Neutrophil (primary cell): ENCODE data around the gene RPL18.

Experiments
- H3K27ac ChIP-seq: fragments of 200-600 bp; sonication (generic); 2 replicates; pipeline ENCODE4 v1.5.1; 2016; ENCODE audit warnings: mild to moderate bottlenecking, moderate library complexity
- H3K27me3 ChIP-seq: fragments of 200-600 bp; sonication (generic); 2 replicates; pipeline ENCODE4 v1.6.0; 2016; ENCODE audit warnings: mild to moderate bottlenecking
- H3K36me3 ChIP-seq: fragments of 200-600 bp; sonication (generic); 2 replicates; pipeline ENCODE4 v1.5.1; 2017
- H3K4me1 ChIP-seq, 2 experiments: fragments of 200-600 bp in 1 of 2; sonication (generic) in 1 of 2; 1 replicate in 1 of 2; 2 replicates in 1 of 2; pipeline versions ENCODE4 v1.5.1 to v1.6.1; 2013 to 2016; ENCODE audit warnings: low read depth in 1 of 2, low read length in 1 of 2, mild to moderate bottlenecking in 1 of 2, moderate library complexity in 1 of 2; ENCODE audit not compliant: control insufficient read depth in 1 of 2, insufficient read depth in 1 of 2
- H3K4me3 ChIP-seq, 2 experiments: fragments of 200-600 bp in 1 of 2; sonication (generic) in 1 of 2; 1 replicate in 1 of 2; 2 replicates in 1 of 2; pipeline ENCODE4 v1.5.1; 2013 to 2016; ENCODE audit warnings: low read depth in 1 of 2, low read length in 1 of 2, mild to moderate bottlenecking in 1 of 2, moderate library complexity in 1 of 2
- H3K9me3 ChIP-seq: fragments of 200-600 bp; sonication (generic); 2 replicates; pipeline ENCODE4 v1.5.1; 2016
- CTCF ChIP-seq: fragments of 200-600 bp; sonication (generic); IDR thresholded peaks from 2 replicates; pipeline ENCODE4 v1.5.1; 2016; ENCODE audit warnings: antibody characterized with exemption

RPL18 gene

DNA sequence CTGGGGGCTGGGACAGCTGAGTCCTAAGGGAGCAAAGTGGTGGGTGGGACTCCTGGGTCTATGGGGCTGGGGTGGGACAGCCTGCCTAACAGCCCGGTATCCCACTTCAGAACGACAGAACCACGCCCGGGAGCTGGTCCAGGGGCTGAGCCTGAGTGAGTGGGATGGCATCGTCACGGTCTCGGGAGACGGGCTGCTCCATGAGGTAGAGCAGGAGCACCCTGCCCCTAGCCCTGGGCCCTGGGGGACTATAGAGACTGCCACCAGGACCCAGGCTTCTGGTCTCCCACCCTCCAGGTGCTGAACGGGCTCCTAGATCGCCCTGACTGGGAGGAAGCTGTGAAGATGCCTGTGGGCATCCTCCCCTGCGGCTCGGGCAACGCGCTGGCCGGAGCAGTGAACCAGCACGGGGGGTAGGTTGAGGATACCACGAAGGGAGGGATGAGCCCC lies 8.9 kb upstream of the RPL18 start:
- Histone ChIP-seq H3K4me1 (peaks cover 30% of the 10 kb centered on the region in 2 experiments), H3K36me3 (peaks cover 48% of the 10 kb centered on the region)
- TF ChIP-seq CTCF: no peak

GRCh38 chr19:48627201-48627864 lies 8.4 kb upstream of the RPL18 start:
- peaks cover 28 to 30% of the 10 kb centered on the region in 2 experiments for H3K4me1 ChIP-seq
- peaks cover 42% of the 10 kb centered on the region for H3K36me3 ChIP-seq
- peak overlapping the region; percentile 5 for H3K27ac ChIP-seq
- no peak for TF ChIP-seq CTCF
- no peaks in the 10 kb centered on the region for H3K27me3 ChIP-seq
- H3K4me3 ChIP-seq: no peak overlapping the region
- H3K9me3 ChIP-seq: no peaks in the 10 kb centered on the region

More for the DNA sequence above, 8.9 kb upstream of the RPL18 start:
- H3K27ac ChIP-seq: no peak overlapping the region
- no peaks in the 10 kb centered on the region for H3K27me3 ChIP-seq
- H3K9me3 ChIP-seq: no peaks in the 10 kb centered on the region
- H3K4me3 ChIP-seq: no peak overlapping the region

- Histone ChIP-seq H3K27me3 (no peaks in the 10 kb centered on the region), H3K27ac (no peak overlapping the region), H3K4me1 (peaks cover 22 to 23% of the 10 kb centered on the region in 2 experiments), H3K36me3 (peaks cover 29% of the 10 kb centered on the region), H3K4me3 (no peak overlapping the region), H3K9me3 (no peaks in the 10 kb centered on the region)
- TF ChIP-seq CTCF: no peak
Observed at GRCh38 chr19:48625891-48626327, 6.9 kb upstream of the RPL18 start.

GRCh38 chr19:48624791-48625723 lies 6.1 kb upstream of the RPL18 start:
- peak overlapping the region in 1 of 2 experiments; percentile 58 for H3K4me3 ChIP-seq
- H3K27ac ChIP-seq: peak overlapping the region; percentile 67
- H3K36me3 ChIP-seq: peaks cover 21% of the 10 kb centered on the region
- TF ChIP-seq CTCF: no peak
- H3K4me1 ChIP-seq: peaks cover 17 to 18% of the 10 kb centered on the region in 2 experiments
- no peaks in the 10 kb centered on the region for H3K9me3 ChIP-seq
- no peaks in the 10 kb centered on the region for H3K27me3 ChIP-seq

DNA sequence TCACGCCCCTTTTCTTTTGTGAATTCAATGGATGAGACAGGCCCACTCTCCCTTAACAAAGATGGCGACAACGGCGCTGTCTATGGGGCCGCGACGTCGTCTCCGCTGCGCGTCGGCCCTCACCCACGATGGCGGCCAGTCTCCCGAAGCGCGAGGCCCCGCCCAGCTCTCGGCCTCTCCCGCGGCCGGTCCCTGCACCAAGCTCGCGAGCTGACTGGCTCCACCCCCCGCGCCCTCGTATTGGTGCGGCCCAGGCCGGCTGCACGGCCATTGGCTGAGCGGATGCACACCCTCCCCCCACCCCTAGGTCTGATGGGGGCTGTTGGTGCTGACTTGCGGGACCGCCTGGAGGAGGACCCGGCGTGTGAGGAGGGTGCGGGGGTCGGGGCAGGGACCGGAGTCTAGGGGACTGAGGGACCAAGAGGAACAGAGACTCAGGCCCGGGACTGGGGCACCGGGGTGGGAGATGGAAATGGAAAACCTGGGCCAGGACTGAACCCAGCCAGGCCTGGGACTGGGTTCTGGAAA lies 5.2 kb upstream of the RPL18 start:
- peak; percentile 36 for TF ChIP-seq CTCF
- Histone ChIP-seq H3K27ac (peak overlapping the region; percentile 67), H3K4me1 (peaks cover 23 to 24% of the 10 kb centered on the region in 2 experiments), H3K4me3 (peak overlapping the region; percentile 43 to 58), H3K36me3 (peaks cover 12% of the 10 kb centered on the region), H3K27me3 (no peaks in the 10 kb centered on the region), H3K9me3 (no peaks in the 10 kb centered on the region)
